Upper lobe of right lung (tissue), 1 donor: Measurements from ENCODE around the gene HTT. TPM values are rescaled to one million over a fixed set of nuclear protein-coding genes. Genes with fewer than 3 reads are reported as not detected.

Experiments
- ATAC-seq: fragments of 200-7000 bp; cut with Tn5 transposase; one replicate; pipeline ENCODE4 v1.9.1; 2020; ENCODE audit warnings: mild to moderate bottlenecking, moderate library complexity
- DNase-seq: peaks from one replicate; pipeline ENCODE4 v3.0.0-alpha.2; 2020
- H3K27ac ChIP-seq: fragments of 200-600 bp; one replicate; pipeline ENCODE4 v1.8.0; 2022
- H3K27me3 ChIP-seq: fragments of 200-600 bp; one replicate; pipeline ENCODE4 v1.8.0; 2022; ENCODE audit warnings: mild to moderate bottlenecking
- H3K36me3 ChIP-seq: fragments of 200-600 bp; one replicate; pipeline ENCODE4 v1.8.0; 2022
- H3K4me1 ChIP-seq: fragments of 200-600 bp; one replicate; pipeline ENCODE4 v1.8.0; 2022
- H3K4me3 ChIP-seq: fragments of 200-600 bp; one replicate; pipeline ENCODE4 v1.8.0; 2022; ENCODE audit warnings: mild to moderate bottlenecking
- H3K9me3 ChIP-seq: fragments of 200-600 bp; one replicate; pipeline ENCODE4 v1.8.0; 2022
- CTCF ChIP-seq: fragments of 200-600 bp; IDR thresholded peaks from one replicate; pipeline ENCODE4 v1.8.0; 2022; ENCODE audit warnings: antibody characterized with exemption
- intact Hi-C: fragments of 100-400 bp; cut with DNase I; formaldehyde crosslinking; loops from one replicate; pipeline ENCODE4 v1.11.0; 2022
- total RNA-seq: library from RNA; stranded (reverse); fragmentation: NEBNext Ultra II Directional; extraction: Animal tissue kit (Norgen Biotek cat#: 25700); gene quantifications from one replicate; pipeline ENCODE4 v1.2.1, GENCODE V29; 2021
- donor health status: DM: no; HTN: yes; CAD: no; lungs with severe emphysema.

The HTT gene
- total RNA-seq, 1 donor from 2014 or later, result 73.6 TPM

DNA sequence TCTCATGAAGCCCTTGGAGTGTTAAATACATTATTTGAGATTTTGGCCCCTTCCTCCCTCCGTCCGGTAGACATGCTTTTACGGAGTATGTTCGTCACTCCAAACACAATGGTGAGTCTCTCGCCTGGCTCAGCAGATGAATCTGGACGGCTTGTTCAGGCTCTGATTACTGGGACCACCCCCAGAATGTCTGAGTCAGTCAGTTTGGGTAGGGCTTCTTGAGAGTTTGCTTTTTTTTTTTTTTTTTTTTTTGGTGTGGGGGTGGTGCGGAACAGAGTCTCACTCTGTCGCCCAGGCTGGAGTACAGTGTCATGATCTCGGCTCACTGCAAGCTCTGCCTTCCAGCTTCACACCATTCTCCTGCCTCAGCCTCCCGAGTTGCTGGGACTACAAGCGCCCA lies 112.1 kb downstream of the HTT start:
- no peak for DNase-seq
- no peaks in the 10 kb centered on the region for H3K4me1 ChIP-seq
- intact Hi-C loops, result no loop called here
- H3K4me3 ChIP-seq, result no peak overlapping the region
- no peak overlapping the region for H3K27ac ChIP-seq
- no peak for TF ChIP-seq CTCF
- H3K36me3 ChIP-seq, result peaks cover 93% of the 10 kb centered on the region
- no peak for ATAC-seq
- no peaks in the 10 kb centered on the region for H3K27me3 ChIP-seq
- no peaks in the 10 kb centered on the region for H3K9me3 ChIP-seq

GRCh38 chr4:3188118-3188517 lies 113.6 kb downstream of the HTT start:
- H3K27ac ChIP-seq, result no peak overlapping the region
- H3K4me3 ChIP-seq, result no peak overlapping the region
- no peaks in the 10 kb centered on the region for H3K4me1 ChIP-seq
- intact Hi-C loops, result no loop called here
- H3K9me3 ChIP-seq, result no peaks in the 10 kb centered on the region
- ATAC-seq (no peak), DNase-seq (no peak)
- no peak for TF ChIP-seq CTCF
- peaks cover 89% of the 10 kb centered on the region for H3K36me3 ChIP-seq
- H3K27me3 ChIP-seq, result no peaks in the 10 kb centered on the region

DNA sequence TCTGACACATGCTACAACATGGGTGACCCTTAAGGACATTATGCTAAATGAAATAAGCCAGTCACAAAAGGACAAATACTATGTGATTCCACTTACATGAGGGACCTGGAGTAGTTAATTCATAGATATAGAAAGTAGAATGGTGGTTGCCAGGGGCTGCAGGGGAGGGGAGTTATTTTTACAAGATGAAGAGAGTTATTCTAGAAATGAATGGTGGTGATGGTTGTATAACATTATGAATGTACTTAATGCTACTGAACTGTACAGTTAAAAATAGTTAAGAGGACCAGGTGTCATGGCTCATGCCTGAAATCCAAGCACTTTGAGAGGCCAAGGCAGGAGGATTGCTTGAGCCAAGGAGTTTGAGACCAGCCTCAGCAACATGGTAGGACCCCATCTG lies 115.0 kb downstream of the HTT start:
- peaks cover 79% of the 10 kb centered on the region for H3K36me3 ChIP-seq
- intact Hi-C loops, result no loop called here
- ATAC-seq, result no peak

GRCh38 chr4:3190549-3190948 lies 116.1 kb downstream of the HTT start:
- intact Hi-C loops, result loop anchor here (10.0 kb wide), 1 partner anchor 244 kb away; no protein-coding TSS in a partner anchor
- Histone ChIP-seq H3K4me3 (no peak overlapping the region), H3K27ac (no peak overlapping the region), H3K9me3 (no peaks in the 10 kb centered on the region), H3K4me1 (no peaks in the 10 kb centered on the region), H3K36me3 (peaks cover 77% of the 10 kb centered on the region), H3K27me3 (no peaks in the 10 kb centered on the region)
- TF ChIP-seq CTCF, result no peak
- ATAC-seq, result no peak
- DNase-seq, result no peak

More for the DNA sequence above, 115.0 kb downstream of the HTT start:
- no peak overlapping the region for H3K4me3 ChIP-seq
- no peaks in the 10 kb centered on the region for H3K9me3 ChIP-seq
- no peak for DNase-seq
- H3K27me3 ChIP-seq, result no peaks in the 10 kb centered on the region
- H3K27ac ChIP-seq, result no peak overlapping the region
- no peak for TF ChIP-seq CTCF
- no peaks in the 10 kb centered on the region for H3K4me1 ChIP-seq

DNA sequence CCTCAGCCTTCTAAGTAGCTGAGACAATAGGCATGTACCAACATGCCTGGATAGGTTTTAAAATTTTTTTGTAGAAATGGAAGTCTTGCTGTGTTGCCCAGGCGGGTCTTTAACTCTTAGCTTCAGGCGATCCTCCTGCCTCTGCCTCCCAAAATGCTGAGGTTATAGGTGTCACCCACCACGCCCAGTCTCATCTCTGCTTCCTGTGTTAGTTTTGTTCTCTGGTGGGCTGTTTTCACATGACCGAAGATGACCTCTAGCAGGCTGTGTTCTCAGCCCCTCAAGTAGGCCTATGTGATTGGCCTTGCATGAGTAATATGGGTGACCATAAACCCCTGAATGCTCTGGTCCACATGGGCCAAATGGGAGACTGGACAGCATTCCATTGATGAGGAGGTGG lies 117.7 kb downstream of the HTT start:
- H3K4me1 ChIP-seq, result no peaks in the 10 kb centered on the region
- H3K4me3 ChIP-seq, result no peak overlapping the region
- intact Hi-C loops, result loop anchor here (10.0 kb wide), 1 partner anchor 243 kb away; no protein-coding TSS in a partner anchor
- no peak overlapping the region for H3K27ac ChIP-seq
- DNase-seq (no peak), ATAC-seq (no peak)
- no peaks in the 10 kb centered on the region for H3K9me3 ChIP-seq
- no peaks in the 10 kb centered on the region for H3K27me3 ChIP-seq
- no peak for TF ChIP-seq CTCF
- peaks cover 75% of the 10 kb centered on the region for H3K36me3 ChIP-seq

DNA sequence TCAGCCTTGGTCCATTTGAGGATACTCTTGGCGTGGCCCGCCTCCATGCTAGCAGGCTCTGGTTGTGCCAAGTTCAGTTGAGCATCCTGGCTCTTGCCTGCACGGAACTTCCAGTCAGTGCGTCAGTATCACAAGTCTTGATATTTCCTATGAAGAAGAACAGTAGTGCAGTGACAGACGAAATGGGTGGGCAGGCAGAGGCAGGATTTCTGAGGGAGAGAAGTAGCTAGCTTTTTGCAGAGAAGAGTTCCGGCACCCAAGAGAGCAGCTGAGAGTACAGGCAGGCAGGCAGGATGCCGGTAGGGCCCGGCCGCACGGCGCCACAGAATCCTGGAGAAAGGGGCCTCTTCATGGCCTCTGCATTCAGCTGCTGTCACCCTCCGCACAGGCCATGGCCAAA lies 118.3 kb downstream of the HTT start:
- no peak overlapping the region for H3K4me3 ChIP-seq
- intact Hi-C loops, result loop anchor here (10.0 kb wide), 1 partner anchor 242 kb away; no protein-coding TSS in a partner anchor
- TF ChIP-seq CTCF, result no peak
- no peak for ATAC-seq
- H3K36me3 ChIP-seq, result peaks cover 68% of the 10 kb centered on the region
- H3K27ac ChIP-seq, result no peak overlapping the region
- DNase-seq, result no peak
- H3K4me1 ChIP-seq, result no peaks in the 10 kb centered on the region
- H3K27me3 ChIP-seq, result no peaks in the 10 kb centered on the region
- no peaks in the 10 kb centered on the region for H3K9me3 ChIP-seq
